ENCODE data around the gene SERPINA5.
"Not testable (repeated sequence)": the region's sequence is repeated elsewhere in the genome, so short reads cannot be mapped to it uniquely, and the experiment has no call there.

Gene SERPINA5

GRCh38 chr14:94602722-94603121 lies 21.5 kb downstream of the SERPINA5 start:
- DNase-seq: no peak

GRCh38 chr14:94605361-94605760 lies 24.1 kb downstream of the SERPINA5 start:
- DNase-seq: no peak

GRCh38 chr14:94608966-94609365 lies 27.7 kb downstream of the SERPINA5 start:
- not testable (repeated sequence) for DNase-seq

GRCh38 chr14:94611179-94611578 lies 30.0 kb downstream of the SERPINA5 start:
- DNase-seq: no peak

- DNase-seq: no peak
Observed at GRCh38 chr14:94612174-94612573, 30.9 kb downstream of the SERPINA5 start, which contains the start of gene SERPINA3. Gene SERPINA3 (plus strand): TSS chr14:94612391. CDS start chr14:94614442, 2,051 bp downstream.

GRCh38 chr14:94612580-94613554 lies 31.6 kb downstream of the SERPINA5 start:
- no peak for DNase-seq

- DNase-seq: no peak
Observed at GRCh38 chr14:94613720-94614644, 32.8 kb downstream of the SERPINA5 start.

GRCh38 chr14:94614802-94615201 lies 33.6 kb downstream of the SERPINA5 start:
- no peak for DNase-seq

GRCh38 chr14:94615254-94615653 lies 34.0 kb downstream of the SERPINA5 start:
- DNase-seq: no peak

- DNase-seq: no peak
Observed at GRCh38 chr14:94615823-94616570, 34.8 kb downstream of the SERPINA5 start.

GRCh38 chr14:94617366-94617941 lies 36.2 kb downstream of the SERPINA5 start:
- DNase-seq: no peak

- no peak for DNase-seq
Observed at GRCh38 chr14:94617988-94618822, 37.0 kb downstream of the SERPINA5 start.

- no peak for DNase-seq
Observed at GRCh38 chr14:94619297-94619696, 38.1 kb downstream of the SERPINA5 start.

- DNase-seq: no peak
Observed at GRCh38 chr14:94620597-94620996, 39.4 kb downstream of the SERPINA5 start.

- no peak for DNase-seq
Observed at GRCh38 chr14:94621358-94622134, 40.3 kb downstream of the SERPINA5 start.

- no peak for DNase-seq
Observed at GRCh38 chr14:94622653-94623421, 41.6 kb downstream of the SERPINA5 start.

GRCh38 chr14:94623422-94623809 lies 42.2 kb downstream of the SERPINA5 start:
- DNase-seq: no peak

- no peak for DNase-seq
Observed at GRCh38 chr14:94623856-94624499, 42.8 kb downstream of the SERPINA5 start.
